Superior temporal gyrus (tissue), 1 donor: ENCODE data around the gene LSM12.
"Not testable (repeated sequence)": the region's sequence is repeated elsewhere in the genome, so short reads cannot be mapped to it uniquely, and the experiment has no call there.

Experiments used
- DNase-seq: peaks from one replicate; pipeline ENCODE4 v3.0.0-alpha.2; 2016; ENCODE audit errors: extremely low spot score

LSM12 gene

GRCh38 chr17:44066204-44066930 is at the start of gene LSM12:
TSS of gene LSM12 (minus strand) at chr17:44066671. CDS start at chr17:44066587, 84 bp downstream.
- DNase-seq = peak; percentile 89

DNA sequence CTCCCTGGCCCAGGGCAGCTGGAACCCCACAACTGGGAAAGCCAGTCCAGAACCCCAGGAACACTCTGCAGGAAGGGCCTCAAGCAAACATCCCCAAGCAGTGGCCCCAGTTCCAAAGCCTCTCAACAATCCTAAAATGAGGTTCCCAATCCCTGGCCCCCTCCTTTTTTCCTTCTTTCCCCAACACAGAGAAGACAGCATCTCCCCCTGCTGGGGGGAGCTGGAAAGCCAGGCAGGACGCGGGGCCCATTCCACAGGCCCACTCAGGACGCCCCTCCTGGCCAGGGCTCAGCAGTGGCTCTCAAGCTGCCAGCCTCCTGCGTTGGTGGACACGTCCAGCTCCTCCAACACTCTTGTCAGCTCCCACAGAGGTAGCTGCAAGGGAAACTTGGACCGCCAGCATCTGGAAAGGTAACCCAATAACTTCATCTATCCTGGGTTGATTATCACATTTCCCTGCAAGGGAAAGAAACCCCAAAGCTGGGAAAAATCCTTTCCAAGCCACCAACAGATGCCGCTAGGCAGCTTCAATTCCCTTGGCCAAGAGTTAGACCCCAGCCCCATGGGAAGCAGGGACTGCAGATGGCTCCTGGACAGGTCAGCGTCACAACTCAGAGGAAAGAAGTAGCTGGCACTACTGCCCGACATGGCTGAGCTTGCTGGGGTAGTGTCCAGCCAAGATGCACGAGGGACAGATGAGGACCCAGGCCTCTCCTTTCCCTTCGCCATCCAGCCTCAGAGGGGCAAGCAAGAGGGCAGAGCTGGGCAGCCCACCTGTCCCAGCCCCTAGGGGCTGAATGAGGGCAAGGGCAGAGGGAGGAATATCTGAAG is 49.3 kb upstream of the LSM12 start:
- peak; percentile 63 for DNase-seq

- DNase-seq = no peak
These were observed 47.7 kb upstream of the LSM12 start for GRCh38 chr17:44113868-44114840.

GRCh38 chr17:44113382-44113781 is 46.9 kb upstream of the LSM12 start:
- DNase-seq = no peak

- no peak for DNase-seq
These were observed 46.1 kb upstream of the LSM12 start for GRCh38 chr17:44112284-44113280.

GRCh38 chr17:44111777-44112176 is 45.3 kb upstream of the LSM12 start:
- no peak for DNase-seq

- DNase-seq = peak; percentile 96
These were observed 44.6 kb upstream of the LSM12 start for GRCh38 chr17:44110823-44111633.

- no peak for DNase-seq
These were observed 43.7 kb upstream of the LSM12 start for GRCh38 chr17:44110011-44110686.

GRCh38 chr17:44109312-44109630 is 42.8 kb upstream of the LSM12 start:
- DNase-seq = no peak

GRCh38 chr17:44108440-44109311 is 42.2 kb upstream of the LSM12 start:
- DNase-seq = peak; percentile 47

GRCh38 chr17:44106801-44107200 is 40.3 kb upstream of the LSM12 start:
- DNase-seq = no peak

- no peak for DNase-seq
These were observed 39.5 kb upstream of the LSM12 start for GRCh38 chr17:44105941-44106340.

DNA sequence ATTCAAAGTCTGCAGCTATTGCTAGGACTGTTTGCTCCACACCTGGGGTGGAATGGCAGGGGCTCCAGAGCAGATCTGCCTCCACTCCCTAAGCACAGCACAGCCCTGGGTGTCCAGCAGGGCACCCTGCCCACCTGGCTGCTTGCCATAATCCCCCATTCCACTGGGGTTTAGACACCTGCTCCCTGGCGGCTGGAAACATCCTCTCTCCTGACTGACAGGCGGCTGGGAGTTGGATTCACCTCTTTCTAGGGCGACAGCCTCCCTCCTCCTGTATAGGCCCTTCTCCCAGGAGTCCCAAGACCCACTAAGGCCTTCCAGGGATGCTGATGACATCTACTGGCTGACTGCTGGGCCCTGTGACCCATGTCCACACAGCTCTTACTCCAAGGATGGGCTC is 39.0 kb upstream of the LSM12 start:
- no peak for DNase-seq

GRCh38 chr17:44102849-44103622 is 36.6 kb upstream of the LSM12 start:
- DNase-seq = no peak

GRCh38 chr17:44101858-44102257 is 35.4 kb upstream of the LSM12 start:
- not testable (repeated sequence) for DNase-seq

GRCh38 chr17:44097110-44097958 is 30.9 kb upstream of the LSM12 start:
- no peak for DNase-seq
